ENCODE data around the gene PARD6A. TPM values are rescaled to one million over a fixed set of nuclear protein-coding genes. Genes with fewer than 3 reads are reported as not detected.

PARD6A gene
- total and polyA plus RNA-seq, 2 of the 4 experiments (the other 2 are of a cell fraction): 0.36 to 0.55 TPM

- Histone ChIP-seq H2AK9ac (replicated peaks; ENCODE audit: low read depth, low read length, poor library complexity) (no peak overlapping the region), H2BK20ac (ENCODE audit: low read depth, low read length) (no peak overlapping the region), H3K23ac (ENCODE audit: low read depth, low read length) (no peak overlapping the region), H2AK5ac (ENCODE audit: low read depth, low read length) (no peak overlapping the region), H3K27me3 (ENCODE audit: control insufficient read depth, insufficient read depth, low read length) (no peaks in the 10 kb centered on the region), H3K18ac (ENCODE audit: low read depth, low read length) (no peak overlapping the region), H3K9me3 (ENCODE audit: control insufficient read depth, insufficient read depth, low read length) (no peaks in the 10 kb centered on the region), H3K4me2 (ENCODE audit: low read depth, low read length) (no peak overlapping the region), H3K14ac (replicated peaks; ENCODE audit: low read depth, low read length) (no peak overlapping the region), H2BK120ac (ENCODE audit: low read depth, low read length) (no peak overlapping the region), H3K4me3 (ENCODE audit: insufficient read depth, low read depth, low read length) (no peak overlapping the region), H3K4me1 (ENCODE audit: control insufficient read depth, insufficient read depth, low read length) (peaks cover 12% of the 10 kb centered on the region), H2BK5ac (ENCODE audit: low read depth, low read length, poor library complexity, severe bottlenecking) (no peak overlapping the region), H4K20me1 (ENCODE audit: insufficient read depth, low read length) (peaks cover 2% of the 10 kb centered on the region), H4K91ac (ENCODE audit: insufficient read depth, low read depth, low read length) (no peak overlapping the region), H3K36me3 (ENCODE audit: control insufficient read depth, insufficient read depth, low read length) (peaks cover 2% of the 10 kb centered on the region; the same call in 1 of the 2 replicates), H2AFZ (replicated peaks; ENCODE audit: low read length, poor library complexity) (no peak overlapping the region), H2BK15ac (ENCODE audit: low read depth, low read length) (no peak overlapping the region), H3K4ac (ENCODE audit: low read depth, low read length) (no peak overlapping the region), H4K8ac (ENCODE audit: low read depth in 2 of 2, low read length in 2 of 2) (no peak overlapping the region), H3K79me1 (ENCODE audit: low read depth in 1 of 2, low read length in 2 of 2) (peaks cover 4 to 14% of the 10 kb centered on the region in 2 experiments; a peak in 3 of 4 replicates), H3K9ac (ENCODE audit: low read depth, low read length) (no peak overlapping the region), H3K56ac (ENCODE audit: extremely low read depth, insufficient read depth, low read length) (no peak overlapping the region), H3K27ac (ENCODE audit: insufficient read depth, low read length) (no peak overlapping the region), H4K5ac (ENCODE audit: low read depth, low read length) (no peak overlapping the region), H3K9me1 (ENCODE audit: insufficient read depth, low read length) (no peaks in the 10 kb centered on the region)
- no TSS peak for BruUV-seq (replicated peaks)
- in situ Hi-C loops (cut with MboI; ENCODE audit: low sequenced_read_pairs): loop anchor here (10.0 kb wide), 1 partner anchor 140 kb away; the partner anchor contains the start of gene RIPOR1
- ATAC-seq (ENCODE audit: low read depth) (no peak), DNase-seq (no peak)
- 92% methylated on average over 3 of the region's 7 CpGs; no CpG with 5 or more reads in 1 of the 2 experiments for WGBS, 2 experiments (ENCODE audit: extremely low coverage in 2 of 2, insufficient read length in 1 of 2)
- dilution Hi-C loops (cut with HindIII; ENCODE audit: low sequenced_read_pairs, unreplicated experiment): no loop called here
- TF ChIP-seq SMC3 (IDR thresholded peaks at IDR 0.05; ENCODE audit: low read depth, low read length) (no peak), POLR2A (IDR thresholded peaks at IDR 0.05; ENCODE audit: low read depth, low read length) (no peak), BHLHE40 (IDR thresholded peaks at IDR 0.05; ENCODE audit: low read depth, low read length) (no peak)
- POLR2A ChIA-PET (ENCODE audit: unreplicated experiment): no interaction called here
- CTCF ChIA-PET: interaction anchor here (1.5 kb wide), 1 partner anchor 144 kb away, joined by 9 read pairs; no protein-coding TSS in a partner anchor
- intact Hi-C loops (cut with micrococcal nuclease): no loop called here
Measured at GRCh38 chr16:67664871-67665270, 4.1 kb downstream of the PARD6A start.

All from IMR-90 (cell line).